Keratinocyte (primary cell): ENCODE data around the gene LHPP. TPM values are rescaled to one million over a fixed set of nuclear protein-coding genes. Genes with fewer than 3 reads are reported as not detected.

Experiments used
- DNase-seq: peaks from one replicate; pipeline ENCODE4 v3.0.0-alpha.2; 2011; ENCODE audit warnings: low read depth, missing footprints, low spot score
- FAIRE-seq: peaks from 2 replicates; lab custom pipeline; 2011; peaks lifted over from hg19 to GRCh38; lab: Jason Lieb, UNC
- H2AFZ ChIP-seq: 2 replicates; pipeline ENCODE4 v1.6.0; 2012; ENCODE audit warnings: low read length, control low read depth, inconsistent platforms; ENCODE audit not compliant: control insufficient read depth
- H3K27ac ChIP-seq: 2 replicates; pipeline ENCODE4 v1.5.1; 2011; ENCODE audit warnings: low read length; ENCODE audit not compliant: control insufficient read depth, insufficient read depth
- H3K27me3 ChIP-seq: 3 replicates; pipeline ENCODE4 v1.6.0; 2011; ENCODE audit warnings: low read length; ENCODE audit not compliant: control insufficient read depth, insufficient read depth; ENCODE audit errors: extremely low read depth
- H3K36me3 ChIP-seq, 2 experiments: 2 replicates in 1 of 2; 3 replicates in 1 of 2; pipeline ENCODE4 v1.5.1; 2011; ENCODE audit warnings: low read length in 2 of 2, mild to moderate bottlenecking in 1 of 2; ENCODE audit not compliant: control insufficient read depth in 2 of 2, insufficient read depth in 2 of 2; ENCODE audit errors: extremely low read depth in 1 of 2
- H3K4me1 ChIP-seq: 3 replicates; pipeline ENCODE4 v1.5.1; 2011; ENCODE audit warnings: low read length; ENCODE audit not compliant: control insufficient read depth, insufficient read depth; ENCODE audit errors: extremely low read depth
- H3K4me2 ChIP-seq: 3 replicates; pipeline ENCODE4 v1.6.0; 2011; ENCODE audit warnings: low read depth, low read length; ENCODE audit not compliant: control insufficient read depth, insufficient read depth; ENCODE audit errors: extremely low read depth
- H3K4me3 ChIP-seq, 3 experiments: fragments of 200-600 bp in 1 of 3; sonication (generic) in 1 of 3; 2 replicates in 2 of 3; 3 replicates in 1 of 3; pipeline ENCODE4 v1.5.1; 2011 to 2016; ENCODE audit warnings: low read length in 3 of 3, mild to moderate bottlenecking in 3 of 3, control low read depth in 2 of 3, inconsistent platforms in 1 of 3, low read depth in 1 of 3, mixed read lengths in 1 of 3, mixed run types in 1 of 3, moderate library complexity in 1 of 3; ENCODE audit not compliant: control insufficient read depth in 2 of 3, insufficient read depth in 2 of 3; ENCODE audit errors: extremely low read depth in 1 of 3
- H3K79me2 ChIP-seq: 2 replicates; pipeline ENCODE4 v1.6.0; 2012; ENCODE audit warnings: low read length; ENCODE audit not compliant: control insufficient read depth, insufficient read depth
- H3K9ac ChIP-seq: 3 replicates; pipeline ENCODE4 v1.6.0; 2011; ENCODE audit warnings: low read length; ENCODE audit not compliant: control insufficient read depth, insufficient read depth; ENCODE audit errors: extremely low read depth
- H3K9me1 ChIP-seq: 3 replicates; pipeline ENCODE4 v1.6.0; 2011; ENCODE audit warnings: low read length; ENCODE audit not compliant: control insufficient read depth, insufficient read depth; ENCODE audit errors: extremely low read depth
- H3K9me3 ChIP-seq: 2 replicates; pipeline ENCODE4 v1.5.1; 2012; ENCODE audit warnings: low read depth, low read length; ENCODE audit not compliant: control insufficient read depth
- H4K20me1 ChIP-seq: 3 replicates; pipeline ENCODE4 v1.6.0; 2011; ENCODE audit warnings: low read length; ENCODE audit not compliant: control insufficient read depth, insufficient read depth; ENCODE audit errors: extremely low read depth
- EZH2 ChIP-seq: IDR thresholded peaks from one replicate; pipeline ENCODE4 v1.6.1; 2012; ENCODE audit warnings: inconsistent platforms, mild to moderate bottlenecking, low read length, moderate library complexity
- dilution Hi-C: fragments of 300-500 bp; cut with MboI; formaldehyde crosslinking; loops from one replicate; pipeline ENCODE4 v1.7.0; 2020; ENCODE audit warnings: low sequenced_read_pairs; ENCODE audit not compliant: extremely low pct_ligation_motif_present
- polyA plus RNA-seq, 5 experiments: library from polyadenylated mRNA; depleted of rRNA in 3 of 5; stranded (reverse) in 3 of 5; stranded (forward) in 1 of 5; unstranded in 1 of 5; fragments of >200 nt; gene quantifications; 1 replicate in 1 of 5; 2 replicates in 3 of 5; 3 replicates in 1 of 5; pipeline versions ENCODE4 v1.2.1 to v1.2.3, GENCODE V29; 2011 to 2012; ENCODE audit warnings: missing spikeins in 2 of 5, low read depth in 1 of 5, low replicate concordance in 1 of 5
- TF ChIP-seq, protein P1 (sequence below), 3 experiments: IDR thresholded peaks in 1 of 3; conservative IDR thresholded peaks in 1 of 3; optimal IDR thresholded peaks in 1 of 3; 2 replicates in 2 of 3; 3 replicates in 1 of 3; pipeline versions ENCODE3 to v1.5.1; 2011; ENCODE audit warnings: low read length in 3 of 3, mild to moderate bottlenecking in 3 of 3, moderate library complexity in 2 of 3, control low read depth in 1 of 3, inconsistent platforms in 1 of 3; ENCODE audit not compliant: insufficient read depth in 2 of 3; ENCODE audit errors: extremely low read depth in 1 of 3

Gene LHPP
- polyA plus RNA-seq, 1 donor (not counting 4 experiments of a cell fraction or from before 2014, with no cell fraction given): 13.1 TPM

DNA sequence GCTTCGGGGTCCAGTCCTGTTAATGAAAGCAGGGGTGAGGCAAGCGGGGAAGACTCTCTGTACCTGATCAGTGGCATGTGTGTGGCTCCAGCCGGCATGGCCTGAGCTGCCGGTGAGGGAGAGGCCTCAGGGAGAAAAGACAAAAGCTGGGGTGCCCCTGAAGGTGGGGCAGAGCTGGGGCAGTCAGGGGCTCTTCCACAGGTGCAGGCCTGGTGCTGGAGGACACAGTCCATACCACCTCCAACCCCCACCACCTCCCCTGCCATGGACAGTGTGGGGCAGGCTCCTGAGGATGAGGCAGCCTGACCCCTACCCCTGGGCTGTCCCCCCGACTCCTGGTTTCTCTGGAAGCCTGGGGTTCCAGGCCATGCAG lies 129.5 kb downstream of the LHPP start:
- no peaks in the 10 kb centered on the region for H4K20me1 ChIP-seq
- FAIRE-seq: no peak
- H3K9me3 ChIP-seq: peaks cover 5% of the 10 kb centered on the region

DNA sequence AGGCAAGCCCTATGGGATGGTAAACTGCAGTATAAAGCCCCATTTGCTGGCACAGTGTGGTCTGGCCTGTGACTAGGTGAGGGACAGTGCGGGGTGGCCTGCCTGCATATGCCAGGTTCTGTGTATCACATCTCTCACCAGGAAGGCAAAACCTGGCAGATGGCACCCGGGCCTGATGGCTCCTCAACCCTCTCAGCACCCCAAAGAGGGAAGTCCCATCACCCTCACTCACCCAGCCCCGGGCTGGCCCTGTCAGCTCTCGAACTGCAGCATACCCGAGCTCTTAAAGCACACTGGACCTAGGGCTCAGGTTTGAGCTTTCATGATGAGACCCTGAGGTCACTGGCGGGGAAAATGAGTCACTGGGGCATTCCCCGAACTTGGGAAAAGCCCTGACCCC lies 130.5 kb downstream of the LHPP start:
- Histone ChIP-seq H2AFZ (no peak overlapping the region), H3K9ac (no peak overlapping the region), H4K20me1 (no peaks in the 10 kb centered on the region), H3K79me2 (no peaks in the 10 kb centered on the region), H3K27ac (no peak overlapping the region), H3K9me3 (peaks cover 5% of the 10 kb centered on the region), H3K4me1 (no peaks in the 10 kb centered on the region), H3K36me3 (no peaks in the 10 kb centered on the region), H3K4me3 (no peak overlapping the region), H3K27me3 (peaks cover 20% of the 10 kb centered on the region), H3K4me2 (no peak overlapping the region), H3K9me1 (no peaks in the 10 kb centered on the region)
- TF ChIP-seq, protein P1, sequence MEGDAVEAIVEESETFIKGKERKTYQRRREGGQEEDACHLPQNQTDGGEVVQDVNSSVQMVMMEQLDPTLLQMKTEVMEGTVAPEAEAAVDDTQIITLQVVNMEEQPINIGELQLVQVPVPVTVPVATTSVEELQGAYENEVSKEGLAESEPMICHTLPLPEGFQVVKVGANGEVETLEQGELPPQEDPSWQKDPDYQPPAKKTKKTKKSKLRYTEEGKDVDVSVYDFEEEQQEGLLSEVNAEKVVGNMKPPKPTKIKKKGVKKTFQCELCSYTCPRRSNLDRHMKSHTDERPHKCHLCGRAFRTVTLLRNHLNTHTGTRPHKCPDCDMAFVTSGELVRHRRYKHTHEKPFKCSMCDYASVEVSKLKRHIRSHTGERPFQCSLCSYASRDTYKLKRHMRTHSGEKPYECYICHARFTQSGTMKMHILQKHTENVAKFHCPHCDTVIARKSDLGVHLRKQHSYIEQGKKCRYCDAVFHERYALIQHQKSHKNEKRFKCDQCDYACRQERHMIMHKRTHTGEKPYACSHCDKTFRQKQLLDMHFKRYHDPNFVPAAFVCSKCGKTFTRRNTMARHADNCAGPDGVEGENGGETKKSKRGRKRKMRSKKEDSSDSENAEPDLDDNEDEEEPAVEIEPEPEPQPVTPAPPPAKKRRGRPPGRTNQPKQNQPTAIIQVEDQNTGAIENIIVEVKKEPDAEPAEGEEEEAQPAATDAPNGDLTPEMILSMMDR (optimal IDR thresholded peaks at IDR 0.05 in 1 of 3, IDR thresholded peaks at IDR 0.05 in 1 of 3, conservative IDR thresholded peaks at IDR 0.05 in 1 of 3; ENCODE audit: extremely low read depth in 1 of 3, insufficient read depth in 2 of 3, low read length in 3 of 3): no peak
- TF ChIP-seq EZH2: no peak
- no peak for DNase-seq
- no peak for FAIRE-seq
- dilution Hi-C loops: no loop called here

More for the DNA sequence above, 129.5 kb downstream of the LHPP start:
- no peak overlapping the region for H3K4me2 ChIP-seq
- no peaks in the 10 kb centered on the region for H3K4me1 ChIP-seq
- no peaks in the 10 kb centered on the region for H3K36me3 ChIP-seq
- no peak for DNase-seq
- no peaks in the 10 kb centered on the region for H3K79me2 ChIP-seq
- no peak overlapping the region for H3K27ac ChIP-seq
- dilution Hi-C loops: no loop called here
- H3K9ac ChIP-seq: no peak overlapping the region
- H3K27me3 ChIP-seq: peaks cover 20% of the 10 kb centered on the region
- TF ChIP-seq, protein P1 (optimal IDR thresholded peaks at IDR 0.05 in 1 of 3, IDR thresholded peaks at IDR 0.05 in 1 of 3, conservative IDR thresholded peaks at IDR 0.05 in 1 of 3; ENCODE audit: extremely low read depth in 1 of 3, insufficient read depth in 2 of 3, low read length in 3 of 3): no peak
- TF ChIP-seq EZH2: no peak
- no peaks in the 10 kb centered on the region for H3K9me1 ChIP-seq
- no peak overlapping the region for H2AFZ ChIP-seq
- no peak overlapping the region for H3K4me3 ChIP-seq
